GM18505 (cell line): ENCODE data around the gene EI24.
A peak's percentile ranks its signal among the peaks of the same experiment; 100 is the strongest.
"Not testable (repeated sequence)": the region's sequence is repeated elsewhere in the genome, so short reads cannot be mapped to it uniquely, and the experiment has no call there.

Experiments
- ATAC-seq: cut with Tn5 transposase; IDR thresholded peaks from one replicate; pipeline ENCODE4 v1.9.1; 2021; ENCODE audit not compliant: unreplicated experiment
- POLR2A ChIP-seq: IDR thresholded peaks from 4 replicates; pipeline ENCODE4 v1.6.1; 2011; ENCODE audit warnings: borderline replicate concordance; ENCODE audit not compliant: insufficient read depth, insufficient read length; ENCODE audit errors: extremely low read depth

The EI24 gene

GRCh38 chr11:125568970-125569914, at the start of gene EI24:
Gene EI24, plus strand, starts transcription at chr11:125569477. Its CDS starts 3,051 bp downstream, at chr11:125572528.
- ATAC-seq = peak; percentile 97

GRCh38 chr11:125519860-125520834, 49.1 kb upstream of the EI24 start:
- no peak for TF ChIP-seq POLR2A
- no peak for ATAC-seq

More at GRCh38 chr11:125568970-125569914, at the start of gene EI24:
- peak; percentile 90 for TF ChIP-seq POLR2A

GRCh38 chr11:125525303-125525702, 44.0 kb upstream of the EI24 start:
- no peak for TF ChIP-seq POLR2A

GRCh38 chr11:125532668-125533067, 36.6 kb upstream of the EI24 start:
- ATAC-seq = no peak

More at GRCh38 chr11:125525303-125525702, 44.0 kb upstream of the EI24 start:
- ATAC-seq = no peak

GRCh38 chr11:125535585-125535984, 33.7 kb upstream of the EI24 start:
- ATAC-seq = no peak
- no peak for TF ChIP-seq POLR2A

More at GRCh38 chr11:125532668-125533067, 36.6 kb upstream of the EI24 start:
- TF ChIP-seq POLR2A = no peak

GRCh38 chr11:125536834-125537233, 32.4 kb upstream of the EI24 start:
- ATAC-seq = not testable (repeated sequence)

GRCh38 chr11:125542709-125543108, 26.6 kb upstream of the EI24 start:
- no peak for ATAC-seq
- no peak for TF ChIP-seq POLR2A

GRCh38 chr11:125550780-125551179, 18.5 kb upstream of the EI24 start:
- ATAC-seq = no peak
- TF ChIP-seq POLR2A = no peak

- ATAC-seq = no peak
- TF ChIP-seq POLR2A = no peak
Observed at GRCh38 chr11:125551835-125552342, 17.4 kb upstream of the EI24 start.

GRCh38 chr11:125552927-125553326, 16.4 kb upstream of the EI24 start:
- ATAC-seq = no peak

GRCh38 chr11:125553357-125553756, 15.9 kb upstream of the EI24 start:
- no peak for TF ChIP-seq POLR2A
- no peak for ATAC-seq

More at GRCh38 chr11:125552927-125553326, 16.4 kb upstream of the EI24 start:
- TF ChIP-seq POLR2A = no peak

GRCh38 chr11:125554038-125554437, 15.2 kb upstream of the EI24 start:
- ATAC-seq = no peak
- TF ChIP-seq POLR2A = no peak

GRCh38 chr11:125559888-125560287, 9.4 kb upstream of the EI24 start:
- no peak for TF ChIP-seq POLR2A
- ATAC-seq = no peak
